GM12875 (cell line): ENCODE results near the gene ACADS.

Experiments
- H3K4me3 ChIP-seq: one replicate; pipeline ENCODE4 v1.5.1; 2011; ENCODE audit warnings: low read depth, low read length, control low read depth
- CTCF ChIP-seq: IDR thresholded peaks from 2 replicates; pipeline ENCODE4 v1.5.1; 2011; ENCODE audit warnings: low read depth, mild to moderate bottlenecking, control low read depth, inconsistent platforms, low read length, moderate library complexity, borderline replicate concordance; ENCODE audit not compliant: insufficient read depth

The ACADS gene

GRCh38 chr12:120720234-120720986, 5.2 kb upstream of the ACADS start:
- no peak overlapping the region for H3K4me3 ChIP-seq
- TF ChIP-seq CTCF, result no peak

- H3K4me3 ChIP-seq, result no peak overlapping the region
These were observed 4.4 kb upstream of the ACADS start for GRCh38 chr12:120720987-120721801.

GRCh38 chr12:120721866-120722265, 3.8 kb upstream of the ACADS start:
- TF ChIP-seq CTCF, result no peak

More at GRCh38 chr12:120720987-120721801, 4.4 kb upstream of the ACADS start:
- no peak for TF ChIP-seq CTCF

GRCh38 chr12:120722784-120723183, 2.8 kb upstream of the ACADS start:
- no peak for TF ChIP-seq CTCF
- H3K4me3 ChIP-seq, result no peak overlapping the region

More at GRCh38 chr12:120721866-120722265, 3.8 kb upstream of the ACADS start:
- no peak overlapping the region for H3K4me3 ChIP-seq

GRCh38 chr12:120724720-120725119, 906 bp upstream of the ACADS start:
- no peak for TF ChIP-seq CTCF
- no peak overlapping the region for H3K4me3 ChIP-seq

- no peak for TF ChIP-seq CTCF
- peak overlapping the region; percentile 2 for H3K4me3 ChIP-seq
These were observed 421 bp upstream of the ACADS start for GRCh38 chr12:120725151-120725658.

GRCh38 chr12:120726510-120726793, 826 bp downstream of the ACADS start:
- H3K4me3 ChIP-seq, result no peak overlapping the region

More at GRCh38 chr12:120726510-120726793, 826 bp downstream of the ACADS start:
- no peak for TF ChIP-seq CTCF
